NOMO-1 treated with dmso at 0.1 percent for 144 hours (cell line): ENCODE measurements around the gene RNF114.

Experiments used
- DNase-seq: peaks from one replicate; lab custom pipeline; 2025; ENCODE audit not compliant: unreplicated experiment; lab: John Stamatoyannopoulos, UW

RNF114 gene

DNA sequence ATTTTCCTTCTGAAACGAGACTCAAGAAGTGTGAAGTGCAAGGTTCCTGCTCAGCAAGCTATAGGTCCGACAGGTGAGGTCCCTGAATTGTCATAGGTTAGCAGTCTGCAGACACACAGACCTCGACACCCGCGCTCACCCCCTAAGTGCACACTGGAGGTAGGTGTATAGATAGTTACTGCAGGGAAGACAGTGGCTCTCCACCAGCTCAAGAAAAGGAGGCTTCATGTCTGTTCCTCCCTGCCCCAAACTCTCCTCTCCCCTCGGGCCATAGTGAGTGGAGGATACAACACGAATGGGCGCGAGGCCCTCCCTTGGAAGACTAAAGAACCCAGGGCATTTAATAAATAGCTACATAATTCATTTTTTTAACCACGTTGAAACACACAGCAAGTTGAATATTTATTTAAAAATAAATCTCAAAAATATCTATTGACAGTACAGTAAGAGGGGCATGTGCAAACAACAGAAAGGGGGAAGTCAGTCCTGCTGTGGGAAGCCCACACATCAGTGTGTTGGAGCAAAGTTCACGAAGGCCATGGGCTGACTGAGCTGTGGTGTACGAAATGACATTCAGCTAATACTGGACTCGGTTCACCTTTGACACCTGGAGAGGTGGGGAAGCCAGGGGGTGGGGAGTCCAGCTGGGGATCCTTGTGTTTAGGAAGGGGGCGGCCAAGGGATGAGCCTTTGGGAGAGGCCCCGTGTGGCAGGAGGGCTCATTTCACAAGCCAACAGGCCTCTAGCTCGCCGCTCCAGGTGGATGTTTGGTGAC is 31.6 kb upstream of the RNF114 start:
- no peak for DNase-seq

DNA sequence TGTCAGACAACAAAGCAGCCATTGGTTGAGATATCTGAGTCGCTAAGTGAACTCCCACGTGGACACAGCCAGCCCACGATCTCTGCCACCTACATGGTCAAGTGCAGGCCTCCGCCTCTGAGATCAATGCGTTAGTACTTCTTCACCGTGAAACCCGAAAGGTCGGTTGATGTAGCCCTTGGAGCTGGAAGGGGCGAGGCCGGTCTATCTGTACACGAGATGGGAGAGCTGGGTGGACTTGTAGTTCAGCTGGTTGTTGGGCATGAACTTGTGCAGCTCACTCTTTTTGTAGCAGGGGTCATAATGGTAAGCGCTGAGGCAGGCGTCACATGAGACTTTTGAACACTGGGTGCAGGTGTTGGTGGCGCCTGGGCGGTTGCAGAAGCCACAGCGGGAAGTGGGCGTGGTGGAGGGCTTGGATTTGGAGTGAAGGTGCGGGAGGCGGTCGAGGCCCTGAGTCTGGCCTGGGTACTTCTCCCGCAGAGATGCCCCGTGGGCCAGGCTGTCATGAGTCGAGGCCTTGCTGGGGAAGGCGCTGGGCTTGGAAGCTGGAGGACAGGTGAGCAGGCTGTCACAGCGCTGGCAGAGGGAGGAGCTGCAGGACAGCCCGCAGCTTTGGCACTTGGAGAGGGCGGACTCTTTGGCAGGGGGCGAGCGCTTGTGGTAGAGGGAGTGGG is 30.6 kb upstream of the RNF114 start:
- DNase-seq = no peak

GRCh38 chr20:49906101-49906604 is 30.0 kb upstream of the RNF114 start:
- no peak for DNase-seq

DNA sequence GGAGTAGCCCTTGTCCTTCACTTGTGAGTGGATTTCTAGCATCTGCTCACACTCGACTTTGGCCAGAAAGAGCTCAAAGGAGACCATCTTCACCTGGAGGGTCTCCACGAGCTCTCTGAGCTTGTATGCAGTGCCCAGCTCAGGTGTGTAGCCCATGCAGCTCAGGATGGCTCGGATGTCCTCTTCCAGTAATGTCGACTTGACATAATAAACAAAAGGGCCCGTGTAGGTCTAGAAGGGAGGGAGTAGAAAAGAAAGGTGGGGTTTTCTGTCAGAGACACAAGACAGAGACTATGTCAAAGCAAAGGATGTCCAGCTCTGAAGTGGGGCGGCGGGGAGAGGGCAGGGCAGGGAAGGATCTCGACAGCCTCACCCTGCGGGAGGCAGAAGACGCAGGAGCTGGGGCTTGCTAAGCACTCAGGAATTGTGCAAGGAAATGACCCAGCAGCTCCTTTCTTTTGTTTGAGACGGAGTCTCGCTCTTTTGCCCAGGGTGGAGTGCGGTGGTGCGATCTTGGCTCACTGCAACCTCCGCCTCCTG is 29.5 kb upstream of the RNF114 start:
- DNase-seq = no peak

GRCh38 chr20:49907405-49908257 is 28.6 kb upstream of the RNF114 start:
- DNase-seq = no peak

GRCh38 chr20:49908258-49908565 is 28.0 kb upstream of the RNF114 start:
- DNase-seq = no peak

GRCh38 chr20:49909499-49910339 is 26.5 kb upstream of the RNF114 start:
- no peak for DNase-seq

DNA sequence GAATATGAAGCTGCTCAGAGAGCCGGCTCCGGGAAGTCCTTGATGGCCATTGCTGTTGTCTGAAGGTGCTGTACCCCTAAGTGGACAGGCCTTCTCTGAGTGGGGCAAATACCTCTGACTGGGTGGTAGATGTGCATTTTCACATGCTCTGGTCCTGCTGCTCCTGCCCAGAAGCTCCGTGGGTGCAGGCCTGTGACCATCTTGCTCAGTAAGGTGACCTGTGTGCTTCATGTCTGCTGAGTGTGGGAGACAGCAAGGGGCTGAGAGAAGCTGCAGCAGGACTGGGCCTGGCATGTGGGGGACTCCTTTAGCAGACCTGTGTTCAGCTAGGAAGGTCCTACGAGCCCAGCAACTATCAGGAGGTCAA is 25.9 kb upstream of the RNF114 start:
- DNase-seq = no peak

DNA sequence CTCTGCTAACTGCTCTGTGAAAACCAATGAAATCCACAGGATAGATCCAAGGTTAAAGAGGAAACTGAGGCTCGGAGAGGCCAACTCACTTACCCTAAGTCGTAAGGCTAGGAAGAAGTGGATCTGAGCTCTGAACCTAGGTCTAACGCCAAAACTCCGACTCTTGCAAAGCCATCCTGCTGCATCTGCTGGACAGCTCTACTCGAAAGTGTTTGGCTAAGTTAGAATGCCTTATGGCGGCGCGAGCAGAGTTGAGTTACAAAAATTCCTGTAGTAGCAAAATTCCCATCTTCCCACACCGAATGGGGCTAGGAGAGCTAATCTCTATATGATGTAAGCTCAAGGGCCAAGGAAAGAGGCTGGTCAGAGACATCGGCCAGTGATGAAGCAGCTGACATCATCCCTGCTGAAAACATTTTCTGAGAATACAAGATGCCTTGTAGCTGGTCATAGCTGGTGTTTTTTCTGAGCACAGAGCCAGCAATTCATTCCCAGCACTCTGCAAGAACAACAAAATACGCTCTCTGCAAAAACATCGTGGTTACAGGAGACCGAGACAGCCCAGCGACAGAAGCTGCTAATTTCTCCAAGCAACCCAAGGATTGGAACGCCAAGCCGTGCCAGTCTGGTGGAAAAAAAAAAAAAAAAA is 22.7 kb upstream of the RNF114 start:
- DNase-seq = no peak

- no peak for DNase-seq
Measured at GRCh38 chr20:49914310-49915117, 21.7 kb upstream of the RNF114 start.

- DNase-seq = no peak
Measured at GRCh38 chr20:49915118-49915379, 21.1 kb upstream of the RNF114 start.

DNA sequence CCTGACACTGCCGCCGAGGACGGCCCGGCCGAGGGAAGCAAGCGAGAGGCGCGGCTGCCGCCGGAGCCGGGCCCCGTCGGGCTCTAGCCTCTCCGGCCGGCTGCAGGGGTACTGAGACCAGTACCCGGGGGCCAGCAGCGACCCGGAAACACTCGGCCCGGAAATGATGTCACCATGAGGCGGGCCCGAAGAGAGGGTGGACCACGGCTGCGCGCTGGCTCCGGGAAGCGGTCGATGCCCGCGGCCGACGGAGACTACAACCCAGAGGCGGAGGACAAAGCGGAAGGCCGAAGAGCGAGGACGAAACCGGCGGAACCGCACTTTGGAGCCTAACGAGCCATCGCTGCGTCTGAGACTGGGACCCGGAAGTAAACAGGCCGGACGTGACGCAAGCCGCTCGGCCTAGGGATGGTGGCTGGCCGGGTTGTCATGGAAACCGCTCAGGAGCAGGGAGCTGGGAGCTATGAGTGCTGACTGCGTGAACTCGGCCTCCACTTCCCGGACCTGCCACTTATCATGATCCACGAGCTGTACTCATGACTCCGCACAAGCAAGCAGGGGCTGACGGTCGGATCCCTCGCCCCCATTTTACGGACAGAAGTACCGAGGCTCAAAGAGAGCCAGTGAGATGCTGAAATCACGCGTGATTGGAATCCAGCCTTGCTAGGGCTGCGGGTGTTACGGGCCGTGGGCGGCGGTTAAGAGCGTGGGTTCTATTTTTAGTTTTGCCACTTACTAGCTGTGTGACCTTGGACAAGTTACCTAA is 20.6 kb upstream of the RNF114 start, which contains the start of gene SPATA2:
TSS of gene SPATA2 (minus strand) at position 150 of the 766 bp plus-strand sequence. CDS start 7,039 bp downstream, outside the sequence.
- peak; percentile 77 for DNase-seq

- DNase-seq = no peak
Measured at GRCh38 chr20:49916146-49917002, 19.8 kb upstream of the RNF114 start.

GRCh38 chr20:49918446-49918845 is 17.8 kb upstream of the RNF114 start:
- no peak for DNase-seq

DNA sequence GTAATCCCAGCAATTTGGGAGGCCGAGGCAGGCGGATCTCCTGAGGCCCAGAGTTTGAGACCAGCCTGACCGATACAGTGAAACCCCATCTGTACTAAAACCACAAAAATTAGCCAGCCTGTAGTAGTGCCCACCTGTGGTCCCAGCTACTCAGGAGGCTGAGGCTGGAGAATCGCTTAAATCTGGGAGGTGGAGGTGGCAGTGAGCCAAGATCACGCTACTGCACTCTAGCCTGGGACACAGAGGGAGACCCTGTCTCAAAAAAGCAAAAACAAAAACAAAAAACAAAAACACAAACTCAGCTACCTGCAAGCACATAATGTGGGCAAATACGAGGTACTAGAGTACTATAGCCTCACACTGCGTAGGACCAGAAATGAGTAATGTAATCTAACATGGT is 17.2 kb upstream of the RNF114 start:
- no peak for DNase-seq

GRCh38 chr20:49919461-49919860 is 16.7 kb upstream of the RNF114 start:
- no peak for DNase-seq

DNA sequence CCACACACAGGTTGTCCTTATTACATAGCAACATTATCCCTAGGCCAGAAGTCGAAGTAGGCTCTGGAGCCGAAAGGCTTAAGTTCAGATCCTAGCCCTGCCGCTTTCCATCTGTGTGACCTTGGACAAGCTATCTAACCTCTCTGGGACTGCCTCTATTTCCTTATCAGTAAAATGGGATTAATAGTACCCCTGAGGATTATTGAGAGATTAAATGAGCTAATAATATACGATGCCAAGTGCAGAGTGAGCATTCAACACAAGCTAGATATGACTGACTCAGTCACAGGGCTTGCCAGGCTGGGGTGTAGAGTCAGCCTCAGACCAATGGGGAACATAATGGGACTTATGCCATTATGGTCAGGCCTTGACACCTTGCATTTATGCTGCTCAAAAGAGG is 11.9 kb upstream of the RNF114 start:
- no peak for DNase-seq
